Tibial artery (tissue), 4 donors: ENCODE measurements around the gene ZNF557.

Experiments used
- DNase-seq, 2 donors: peaks; one replicate each; pipeline ENCODE4 v3.0.0-alpha.2; 2019
- H3K27ac ChIP-seq, 2 donors: fragments of 200-600 bp; sonication (generic) in 1 of 2; 1 replicate in 1 of 2; 2 replicates in 1 of 2; pipeline ENCODE4 v1.5.1; 2018 to 2019; ENCODE audit warnings: mild to moderate bottlenecking in 1 of 2
- H3K27me3 ChIP-seq, 2 donors: fragments of 200-600 bp; sonication (generic) in 1 of 2; one replicate each; pipeline versions ENCODE4 v1.5.1 to v1.6.0; 2016 to 2019
- H3K36me3 ChIP-seq, 3 donors: fragments of 200-600 bp; sonication (generic) in 2 of 3; one replicate each; pipeline ENCODE4 v1.5.1; 2016 to 2019; ENCODE audit warnings: mild to moderate bottlenecking in 2 of 3
- H3K4me1 ChIP-seq, 4 donors: fragments of 200-600 bp; sonication (generic) in 2 of 4; 1 replicate in 3 of 4; 2 replicates in 1 of 4; pipeline ENCODE4 v1.5.1; 2016 to 2019
- H3K4me3 ChIP-seq, 2 donors: fragments of 200-600 bp; sonication (generic) in 1 of 2; 1 replicate in 1 of 2; 2 replicates in 1 of 2; pipeline ENCODE4 v1.5.1; 2018 to 2019; ENCODE audit warnings: mild to moderate bottlenecking in 2 of 2
- H3K9me3 ChIP-seq, 3 donors: fragments of 200-600 bp; sonication (generic) in 1 of 3; one replicate each; pipeline ENCODE4 v1.5.1; 2016 to 2019
- CTCF ChIP-seq, 2 experiments: fragments of 200-600 bp in 1 of 2; fragments of 450-650 bp in 1 of 2; IDR thresholded peaks; one replicate each; pipeline ENCODE4 v1.5.1; 2017 to 2019; ENCODE audit warnings: antibody characterized with exemption in 2 of 2, mild to moderate bottlenecking in 1 of 2, moderate library complexity in 1 of 2
- intact Hi-C: fragments of 100-400 bp; cut with DNase I; formaldehyde crosslinking; loops from one replicate; pipeline ENCODE4 v1.15.0; 2023; ENCODE audit warnings: low total_unique reads

Gene ZNF557

GRCh38 chr19:7113233-7113632 is 43.7 kb downstream of the ZNF557 start:
- Histone ChIP-seq H3K9me3 (no peaks in the 10 kb centered on the region), H3K4me3 (no peak overlapping the region), H3K27me3 (no peaks in the 10 kb centered on the region), H3K4me1 (peaks cover 0 to 4% (median 0%) of the 10 kb centered on the region in 4 donors), H3K27ac (no peak overlapping the region), H3K36me3 (peaks cover 31 to 36% (median 32%) of the 10 kb centered on the region in 3 donors)
- intact Hi-C loops, result no loop called here
- DNase-seq, result no peak
- no peak for TF ChIP-seq CTCF (IDR thresholded peaks at IDR 0.05)

DNA sequence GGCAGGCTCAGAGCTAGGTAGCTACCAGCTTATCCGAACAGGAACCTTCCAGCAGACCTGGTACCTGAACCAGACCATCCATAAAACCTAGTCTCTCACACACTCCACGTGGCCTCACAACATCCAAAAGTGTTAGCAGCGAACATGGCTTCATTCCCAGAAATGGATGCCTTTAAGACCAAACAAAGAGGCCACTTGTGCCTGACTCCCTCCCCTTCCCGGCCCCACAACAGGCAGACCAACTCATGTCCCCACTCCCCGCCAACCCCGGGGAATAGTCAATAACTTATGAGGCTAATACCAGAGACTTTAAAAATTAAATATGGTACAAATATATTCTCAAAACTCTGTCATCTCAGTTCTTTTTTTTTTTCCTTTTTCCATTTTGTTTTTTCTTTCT is 46.2 kb downstream of the ZNF557 start:
- H3K9me3 ChIP-seq, result no peaks in the 10 kb centered on the region
- no peaks in the 10 kb centered on the region for H3K27me3 ChIP-seq
- intact Hi-C loops, result no loop called here
- DNase-seq, result no peak
- peaks cover 50 to 57% (median 55%) of the 10 kb centered on the region in 3 donors for H3K36me3 ChIP-seq
- H3K4me3 ChIP-seq, result no peak overlapping the region
- H3K4me1 ChIP-seq, result no peaks in the 10 kb centered on the region
- no peak for TF ChIP-seq CTCF (IDR thresholded peaks at IDR 0.05)
- no peak overlapping the region for H3K27ac ChIP-seq

DNA sequence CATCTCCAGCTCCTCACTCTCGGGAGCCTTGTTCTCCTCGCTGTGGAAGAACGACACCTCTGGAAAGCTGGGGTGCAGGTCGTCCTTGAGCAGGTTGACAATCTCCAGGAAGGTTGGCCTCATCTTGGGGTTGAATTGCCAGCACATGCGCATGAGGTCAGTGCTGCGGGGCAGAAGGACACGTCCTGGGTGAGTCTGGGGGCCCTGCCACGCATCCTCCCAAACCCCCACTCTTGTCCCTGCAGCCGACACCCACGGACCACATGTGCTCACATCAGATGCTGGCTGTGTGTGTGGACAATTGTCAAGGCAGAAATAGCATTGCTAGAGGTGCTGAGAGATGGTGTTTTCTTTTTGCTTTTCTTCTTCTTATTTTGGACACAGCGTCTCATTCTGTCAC is 47.7 kb downstream of the ZNF557 start:
- Histone ChIP-seq H3K27me3 (no peaks in the 10 kb centered on the region), H3K9me3 (no peaks in the 10 kb centered on the region), H3K4me3 (no peak overlapping the region), H3K27ac (no peak overlapping the region), H3K4me1 (no peaks in the 10 kb centered on the region), H3K36me3 (peaks cover 63 to 72% (median 71%) of the 10 kb centered on the region in 3 donors)
- intact Hi-C loops, result no loop called here
- DNase-seq, result no peak
- TF ChIP-seq CTCF (IDR thresholded peaks at IDR 0.05), result no peak

GRCh38 chr19:7119582-7119981 is 50.1 kb downstream of the ZNF557 start:
- no peak for DNase-seq
- Histone ChIP-seq H3K27me3 (no peaks in the 10 kb centered on the region), H3K4me1 (no peaks in the 10 kb centered on the region), H3K27ac (no peak overlapping the region), H3K36me3 (peaks cover 73 to 89% (median 79%) of the 10 kb centered on the region in 3 donors), H3K9me3 (no peaks in the 10 kb centered on the region), H3K4me3 (no peak overlapping the region)
- TF ChIP-seq CTCF (IDR thresholded peaks at IDR 0.05), result no peak
- intact Hi-C loops, result no loop called here

DNA sequence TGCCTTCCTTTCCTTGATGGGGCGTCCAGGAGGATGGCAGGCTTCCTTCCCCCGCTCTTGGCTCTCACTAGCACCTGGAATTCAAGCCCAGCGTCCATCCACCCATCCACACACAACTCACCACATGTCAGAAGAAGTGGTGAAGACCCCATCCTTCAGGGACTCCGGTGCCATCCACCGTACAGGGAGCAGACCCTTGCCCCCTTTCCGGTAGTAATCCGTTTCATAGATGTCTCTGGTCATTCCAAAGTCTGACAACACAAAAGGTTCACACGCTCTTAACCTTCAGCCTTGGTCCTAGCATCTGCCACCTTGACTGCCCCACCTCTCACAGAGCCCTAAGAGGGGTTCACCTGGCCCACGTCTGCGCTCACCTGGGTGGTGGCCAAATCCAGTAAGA is 51.0 kb downstream of the ZNF557 start:
- no peak for TF ChIP-seq CTCF (IDR thresholded peaks at IDR 0.05)
- Histone ChIP-seq H3K4me1 (no peaks in the 10 kb centered on the region), H3K27ac (no peak overlapping the region), H3K9me3 (peaks cover 0 to 3% (median 1%) of the 10 kb centered on the region in 3 donors), H3K36me3 (peaks cover 73 to 92% (median 80%) of the 10 kb centered on the region in 3 donors), H3K27me3 (no peaks in the 10 kb centered on the region), H3K4me3 (no peak overlapping the region)
- DNase-seq, result peak in 1 of 2 donors; percentile 38
- intact Hi-C loops, result no loop called here

- TF ChIP-seq CTCF (IDR thresholded peaks at IDR 0.05), result no peak
- H3K36me3 ChIP-seq, result peaks cover 80 to 94% (median 83%) of the 10 kb centered on the region in 3 donors
Observed at GRCh38 chr19:7122701-7123100, 53.2 kb downstream of the ZNF557 start.

More at GRCh38 chr19:7122701-7123100, 53.2 kb downstream of the ZNF557 start:
- intact Hi-C loops, result no loop called here
- Histone ChIP-seq H3K9me3 (peaks cover 0 to 21% (median 18%) of the 10 kb centered on the region in 3 donors), H3K27me3 (no peaks in the 10 kb centered on the region), H3K4me1 (no peaks in the 10 kb centered on the region), H3K27ac (no peak overlapping the region), H3K4me3 (no peak overlapping the region)
- DNase-seq, result peak in 1 of 2 donors; percentile 48
